Stimulated activated naive CD8-positive, alpha-beta T cell treated with anti-CD3 and anti-CD28 coated beads, Interleukin-15, Interleukin-2, amounts not matched to agents 100 ng/mL and 50 ng/mL, for 24 hours (primary cell): ENCODE data around the gene OLFML2B.
"Not testable (repeated sequence)": the region's sequence is repeated elsewhere in the genome, so short reads cannot be mapped to it uniquely, and the experiment has no call there.

ENCODE experiments used
- H3K27ac Mint-ChIP-seq: one replicate; pipeline ENCODE4 v1.8.0; 2021; ENCODE audit warnings: mild to moderate bottlenecking, mixed read lengths
- H3K27me3 Mint-ChIP-seq: one replicate; pipeline ENCODE4 v1.8.0; 2021; ENCODE audit warnings: mixed read lengths
- H3K36me3 Mint-ChIP-seq: one replicate; pipeline ENCODE4 v1.8.0; 2021; ENCODE audit warnings: low read depth, mixed read lengths
- H3K4me1 Mint-ChIP-seq: one replicate; pipeline ENCODE4 v1.8.0; 2021; ENCODE audit warnings: low read depth, mixed read lengths
- H3K4me3 Mint-ChIP-seq: one replicate; pipeline ENCODE4 v1.8.0; 2021; ENCODE audit warnings: mild to moderate bottlenecking, mixed read lengths
- H3K9me3 Mint-ChIP-seq: one replicate; pipeline ENCODE4 v1.8.0; 2021; ENCODE audit warnings: mixed read lengths

OLFML2B gene

DNA sequence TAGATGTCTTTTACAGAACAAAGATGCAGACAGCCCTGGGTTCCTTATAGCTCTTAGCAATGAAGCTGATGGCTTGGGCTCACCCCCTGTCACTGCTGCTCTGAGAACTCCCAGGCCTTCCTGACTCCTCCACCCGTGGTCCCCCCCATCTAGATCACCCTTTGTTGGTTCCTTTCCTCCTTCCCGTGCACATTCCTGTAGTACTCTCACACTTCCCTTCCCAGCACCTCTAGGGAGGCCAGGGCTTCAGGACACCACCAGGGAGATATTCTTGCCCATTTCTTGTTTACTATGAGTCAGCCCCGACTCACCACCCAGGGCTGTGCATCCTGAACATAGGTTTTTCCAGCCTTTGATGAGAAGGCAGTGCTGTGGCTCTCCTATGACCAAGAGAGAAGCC is 31.4 kb upstream of the OLFML2B start:
- H3K36me3 Mint-ChIP-seq, result no peaks in the 10 kb centered on the region
- H3K27me3 Mint-ChIP-seq, result peaks cover 8% of the 10 kb centered on the region
- no peak overlapping the region for H3K27ac Mint-ChIP-seq
- no peaks in the 10 kb centered on the region for H3K9me3 Mint-ChIP-seq
- H3K4me1 Mint-ChIP-seq, result no peaks in the 10 kb centered on the region
- H3K4me3 Mint-ChIP-seq, result no peak overlapping the region

DNA sequence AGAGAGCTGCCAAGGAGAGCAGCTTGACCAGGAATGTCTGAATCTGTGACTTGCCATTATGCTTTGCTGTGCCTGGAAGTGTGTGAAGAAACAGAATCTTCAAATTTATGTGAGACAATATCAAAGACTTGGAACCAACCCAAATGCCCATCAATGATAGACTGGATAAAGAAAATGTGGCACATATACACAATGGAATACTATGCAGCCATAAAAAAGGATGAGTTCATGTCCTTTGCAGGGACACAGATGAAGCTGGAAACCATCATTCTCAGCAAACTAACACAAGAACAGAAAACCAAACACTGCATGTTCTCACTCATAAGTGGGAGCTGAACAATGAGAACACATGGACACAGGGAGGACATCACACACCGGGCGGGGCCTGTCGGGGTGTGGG is 30.3 kb upstream of the OLFML2B start:
- H3K4me1 Mint-ChIP-seq, H3K27me3 Mint-ChIP-seq, H3K27ac Mint-ChIP-seq, H3K4me3 Mint-ChIP-seq, H3K9me3 Mint-ChIP-seq, H3K36me3 Mint-ChIP-seq: not testable (repeated sequence)

GRCh38 chr1:162046921-162047320 is 23.3 kb upstream of the OLFML2B start:
- Mint-ChIP-seq H3K27me3 (peaks cover 11% of the 10 kb centered on the region), H3K4me1 (no peaks in the 10 kb centered on the region), H3K9me3 (no peaks in the 10 kb centered on the region), H3K4me3 (no peak overlapping the region), H3K36me3 (no peaks in the 10 kb centered on the region), H3K27ac (no peak overlapping the region)

DNA sequence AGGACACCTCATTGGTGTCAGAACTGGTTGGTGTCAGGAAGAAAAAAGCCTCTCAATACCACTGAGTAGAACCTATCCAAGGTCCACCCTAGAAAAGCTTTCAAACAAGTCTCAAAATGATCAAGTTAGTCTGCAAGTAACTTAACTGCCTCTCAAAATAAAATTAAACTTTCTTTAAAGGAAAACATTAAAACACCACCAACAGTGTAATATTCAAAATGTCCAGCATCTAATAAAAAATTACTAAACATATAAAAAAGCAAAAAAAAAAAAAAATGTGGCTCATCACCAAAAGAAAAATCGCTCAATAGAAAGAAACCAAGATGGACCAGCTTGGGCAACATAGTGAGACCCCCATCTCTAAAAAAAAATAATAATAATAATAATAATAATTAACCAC is 18.7 kb upstream of the OLFML2B start:
- no peaks in the 10 kb centered on the region for H3K9me3 Mint-ChIP-seq
- H3K4me3 Mint-ChIP-seq, result no peak overlapping the region
- no peaks in the 10 kb centered on the region for H3K36me3 Mint-ChIP-seq
- H3K4me1 Mint-ChIP-seq, result no peaks in the 10 kb centered on the region
- peaks cover 19% of the 10 kb centered on the region for H3K27me3 Mint-ChIP-seq
- H3K27ac Mint-ChIP-seq, result no peak overlapping the region

DNA sequence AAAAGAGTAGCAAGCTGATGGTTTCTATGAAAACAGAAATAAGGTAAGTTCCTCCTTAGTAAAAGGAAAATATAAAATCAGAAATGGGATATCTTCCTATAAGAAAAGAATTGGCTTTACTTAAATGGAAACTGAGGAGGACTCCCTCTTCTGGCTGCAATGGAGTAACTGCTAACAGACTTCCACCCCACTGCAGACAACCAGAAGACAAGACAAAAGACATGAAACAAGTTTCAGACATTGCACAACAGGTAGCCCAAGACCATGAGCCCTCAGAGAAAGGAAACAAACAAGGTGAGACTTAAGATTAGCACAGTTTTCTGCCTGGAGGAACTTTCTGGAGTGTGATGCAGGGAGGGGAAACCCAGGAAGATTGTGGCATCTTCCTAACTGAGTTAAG is 17.0 kb upstream of the OLFML2B start:
- Mint-ChIP-seq H3K36me3 (no peaks in the 10 kb centered on the region), H3K4me3 (no peak overlapping the region), H3K4me1 (no peaks in the 10 kb centered on the region), H3K9me3 (no peaks in the 10 kb centered on the region), H3K27me3 (peaks cover 16% of the 10 kb centered on the region), H3K27ac (no peak overlapping the region)

- Mint-ChIP-seq H3K27me3 (peaks cover 15% of the 10 kb centered on the region), H3K4me1 (peaks cover 5% of the 10 kb centered on the region), H3K4me3 (no peak overlapping the region), H3K9me3 (no peaks in the 10 kb centered on the region), H3K27ac (no peak overlapping the region), H3K36me3 (no peaks in the 10 kb centered on the region)
These were observed 16.3 kb upstream of the OLFML2B start for GRCh38 chr1:162040001-162040400.

DNA sequence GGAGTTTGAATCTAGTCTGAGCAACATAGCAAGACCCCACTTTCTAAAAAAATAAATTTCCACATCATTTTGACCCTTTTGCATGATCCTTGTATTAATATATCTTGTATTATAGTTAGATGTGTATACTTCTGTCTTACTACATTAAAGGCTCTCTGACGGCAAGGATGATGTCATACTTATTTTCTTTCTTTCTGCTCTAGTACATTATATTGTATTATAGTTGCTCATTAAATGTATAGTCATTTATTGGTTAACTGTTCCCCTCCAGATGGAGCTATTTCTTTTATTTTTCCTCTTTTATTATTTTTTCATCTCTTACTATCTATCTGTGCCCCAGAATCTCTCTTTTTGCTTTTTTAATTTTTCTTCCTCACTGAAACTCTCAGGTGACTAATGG is 15.0 kb upstream of the OLFML2B start:
- peaks cover 13% of the 10 kb centered on the region for H3K27me3 Mint-ChIP-seq
- H3K4me1 Mint-ChIP-seq, result peaks cover 6% of the 10 kb centered on the region
- H3K9me3 Mint-ChIP-seq, result no peaks in the 10 kb centered on the region
- H3K27ac Mint-ChIP-seq, result no peak overlapping the region
- H3K4me3 Mint-ChIP-seq, result no peak overlapping the region
- no peaks in the 10 kb centered on the region for H3K36me3 Mint-ChIP-seq

DNA sequence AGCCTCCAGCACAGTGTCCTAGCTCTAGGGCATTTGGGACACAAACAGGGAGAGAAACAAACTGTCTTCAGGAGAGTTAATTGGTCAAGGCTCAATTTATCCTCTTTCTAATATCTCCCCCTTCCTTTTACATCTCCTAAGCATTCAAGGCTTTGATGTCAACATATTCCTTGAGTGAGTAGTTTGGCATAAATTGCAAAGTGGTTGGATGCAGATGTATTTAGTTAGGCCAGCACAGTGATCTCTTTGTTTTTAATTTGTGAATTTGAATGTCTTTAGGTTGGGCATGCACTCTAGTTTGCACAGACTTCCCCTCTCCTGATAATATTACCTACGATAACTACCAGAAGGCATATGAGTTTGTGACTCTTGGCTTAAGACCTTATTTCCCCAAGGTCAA is 12.5 kb upstream of the OLFML2B start:
- Mint-ChIP-seq H3K4me3 (no peak overlapping the region), H3K9me3 (no peaks in the 10 kb centered on the region), H3K4me1 (peaks cover 6% of the 10 kb centered on the region), H3K27me3 (peaks cover 23% of the 10 kb centered on the region), H3K27ac (no peak overlapping the region), H3K36me3 (no peaks in the 10 kb centered on the region)

DNA sequence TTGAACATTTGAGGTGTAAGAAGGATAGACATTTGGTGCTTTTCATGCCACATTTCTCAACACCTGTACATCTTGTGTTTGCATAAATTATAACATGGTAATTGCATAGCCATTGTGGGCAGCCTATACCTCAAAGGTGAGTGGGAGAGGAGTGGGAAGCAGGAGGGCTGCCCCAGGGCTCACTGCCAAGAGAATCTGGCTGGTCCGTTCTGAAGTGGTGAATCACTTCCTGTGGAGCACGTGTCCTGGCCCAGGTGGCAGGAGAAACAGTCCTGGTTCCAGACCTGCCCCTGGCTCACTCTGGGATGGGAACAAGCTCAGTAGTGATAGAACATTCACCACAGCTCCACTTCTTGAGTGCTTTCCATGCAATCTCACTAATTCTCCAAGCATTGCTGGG is 11.6 kb upstream of the OLFML2B start:
- Mint-ChIP-seq H3K4me1 (peaks cover 6% of the 10 kb centered on the region), H3K4me3 (no peak overlapping the region), H3K27me3 (peaks cover 23% of the 10 kb centered on the region)

DNA sequence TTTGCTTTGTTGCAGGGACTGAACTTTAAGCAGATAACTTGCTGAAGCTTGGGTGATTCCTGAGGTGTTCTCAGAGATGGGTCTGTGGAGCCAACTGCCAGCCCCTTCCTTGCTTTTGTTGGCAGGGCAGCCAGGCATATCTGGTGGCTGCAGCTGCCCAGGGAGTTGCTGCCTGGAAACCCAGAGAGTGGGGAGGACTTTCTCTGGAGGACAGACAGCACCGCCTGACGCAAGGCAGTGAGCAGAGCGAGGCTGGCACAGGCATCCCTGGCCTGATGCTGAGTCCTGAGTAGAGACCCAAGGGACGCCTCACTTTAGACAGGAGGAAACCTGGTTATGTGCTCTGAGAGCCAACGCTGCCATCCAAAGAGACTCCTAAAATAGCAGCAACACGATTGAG is 9.8 kb upstream of the OLFML2B start:
- H3K27me3 Mint-ChIP-seq, result peaks cover 24% of the 10 kb centered on the region
- no peaks in the 10 kb centered on the region for H3K36me3 Mint-ChIP-seq
- H3K27ac Mint-ChIP-seq, result no peak overlapping the region
- H3K9me3 Mint-ChIP-seq, result no peaks in the 10 kb centered on the region
- H3K4me1 Mint-ChIP-seq, result peaks cover 6% of the 10 kb centered on the region
- no peak overlapping the region for H3K4me3 Mint-ChIP-seq

More for the DNA sequence above, 11.6 kb upstream of the OLFML2B start:
- Mint-ChIP-seq H3K36me3 (no peaks in the 10 kb centered on the region), H3K27ac (no peak overlapping the region), H3K9me3 (no peaks in the 10 kb centered on the region)

- Mint-ChIP-seq H3K27me3 (peaks cover 47% of the 10 kb centered on the region), H3K36me3 (no peaks in the 10 kb centered on the region), H3K4me1 (peaks cover 6% of the 10 kb centered on the region), H3K9me3 (no peaks in the 10 kb centered on the region), H3K4me3 (no peak overlapping the region), H3K27ac (no peak overlapping the region)
These were observed 7.2 kb upstream of the OLFML2B start for GRCh38 chr1:162030759-162031280.

GRCh38 chr1:162029157-162029556 is 5.5 kb upstream of the OLFML2B start:
- Mint-ChIP-seq H3K9me3 (no peaks in the 10 kb centered on the region), H3K4me1 (peaks cover 4% of the 10 kb centered on the region), H3K27ac (no peak overlapping the region), H3K36me3 (no peaks in the 10 kb centered on the region), H3K4me3 (no peak overlapping the region), H3K27me3 (peaks cover 60% of the 10 kb centered on the region)

GRCh38 chr1:162028726-162029125 is 5.1 kb upstream of the OLFML2B start:
- Mint-ChIP-seq H3K4me1 (peaks cover 6% of the 10 kb centered on the region), H3K36me3 (no peaks in the 10 kb centered on the region), H3K27me3 (peaks cover 58% of the 10 kb centered on the region), H3K9me3 (no peaks in the 10 kb centered on the region), H3K4me3 (no peak overlapping the region), H3K27ac (no peak overlapping the region)

GRCh38 chr1:162026881-162027280 is 3.2 kb upstream of the OLFML2B start:
- Mint-ChIP-seq H3K27me3 (peaks cover 58% of the 10 kb centered on the region), H3K27ac (no peak overlapping the region)

DNA sequence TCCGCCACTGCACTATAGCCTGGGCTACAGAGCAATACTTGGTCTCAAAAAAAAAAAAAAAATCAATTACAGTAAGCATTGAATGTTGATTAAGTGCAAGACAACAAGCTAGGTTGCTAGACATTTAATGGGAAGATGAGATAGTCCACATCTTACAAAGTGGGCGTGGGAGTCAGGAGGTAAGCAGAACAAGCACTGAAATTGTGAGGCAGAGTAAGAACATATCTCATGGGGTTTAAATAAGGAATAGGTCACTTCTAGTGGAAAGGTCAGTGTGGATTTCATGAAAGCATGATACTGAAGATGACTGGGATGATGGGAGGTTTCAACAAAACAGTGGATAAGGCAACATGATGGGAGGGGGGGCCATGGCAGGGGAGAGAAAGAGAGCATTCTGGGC is 1.9 kb upstream of the OLFML2B start:
- H3K27me3 Mint-ChIP-seq, result peaks cover 63% of the 10 kb centered on the region
- H3K4me3 Mint-ChIP-seq, result no peak overlapping the region
- H3K4me1 Mint-ChIP-seq, result peaks cover 9% of the 10 kb centered on the region
- no peaks in the 10 kb centered on the region for H3K9me3 Mint-ChIP-seq
- H3K36me3 Mint-ChIP-seq, result no peaks in the 10 kb centered on the region
- H3K27ac Mint-ChIP-seq, result no peak overlapping the region

More at GRCh38 chr1:162026881-162027280, 3.2 kb upstream of the OLFML2B start:
- H3K9me3 Mint-ChIP-seq, result no peaks in the 10 kb centered on the region
- H3K36me3 Mint-ChIP-seq, result no peaks in the 10 kb centered on the region
- peaks cover 9% of the 10 kb centered on the region for H3K4me1 Mint-ChIP-seq
- no peak overlapping the region for H3K4me3 Mint-ChIP-seq

- no peaks in the 10 kb centered on the region for H3K36me3 Mint-ChIP-seq
- no peaks in the 10 kb centered on the region for H3K9me3 Mint-ChIP-seq
- H3K27me3 Mint-ChIP-seq, result peaks cover 52% of the 10 kb centered on the region
- peaks cover 9% of the 10 kb centered on the region for H3K4me1 Mint-ChIP-seq
- H3K4me3 Mint-ChIP-seq, result peak overlapping the region; percentile 86
- H3K27ac Mint-ChIP-seq, result no peak overlapping the region
These were observed 505 bp downstream of the OLFML2B start for GRCh38 chr1:162023181-162023546.
